ENCODE data around the gene ACSBG1. TPM values are rescaled to one million over a fixed set of nuclear protein-coding genes. Genes with fewer than 3 reads are reported as not detected.

Gene ACSBG1
- total RNA-seq, 2 donors from 2014 or later, result 7.4 TPM; not detected in 1

DNA sequence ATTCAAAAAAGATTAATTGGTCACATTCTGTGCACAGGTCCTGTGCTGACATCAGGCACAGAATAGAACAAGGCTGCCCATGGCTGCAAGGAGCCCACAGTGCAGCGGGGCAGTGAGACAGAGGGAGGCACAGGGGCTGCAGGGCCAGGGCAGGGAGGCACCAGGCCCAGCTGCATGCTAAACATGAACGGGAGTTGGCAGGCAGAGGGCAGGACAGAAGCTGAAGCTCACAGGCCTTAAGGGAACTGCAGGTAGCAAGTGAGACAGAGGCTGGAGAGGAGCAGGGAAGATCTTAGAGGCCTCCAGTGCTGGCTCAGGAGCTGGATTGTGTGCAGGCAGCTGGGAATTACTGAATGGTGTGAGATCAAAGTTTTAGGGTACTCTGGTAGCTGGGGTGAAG, 59.0 kb downstream of the ACSBG1 start:
- no peaks in the 10 kb centered on the region for H3K36me3 ChIP-seq
- no peaks in the 10 kb centered on the region for H3K4me1 ChIP-seq (replicated peaks)
- no peak overlapping the region for H3K4me3 ChIP-seq
- TF ChIP-seq, protein P1, sequence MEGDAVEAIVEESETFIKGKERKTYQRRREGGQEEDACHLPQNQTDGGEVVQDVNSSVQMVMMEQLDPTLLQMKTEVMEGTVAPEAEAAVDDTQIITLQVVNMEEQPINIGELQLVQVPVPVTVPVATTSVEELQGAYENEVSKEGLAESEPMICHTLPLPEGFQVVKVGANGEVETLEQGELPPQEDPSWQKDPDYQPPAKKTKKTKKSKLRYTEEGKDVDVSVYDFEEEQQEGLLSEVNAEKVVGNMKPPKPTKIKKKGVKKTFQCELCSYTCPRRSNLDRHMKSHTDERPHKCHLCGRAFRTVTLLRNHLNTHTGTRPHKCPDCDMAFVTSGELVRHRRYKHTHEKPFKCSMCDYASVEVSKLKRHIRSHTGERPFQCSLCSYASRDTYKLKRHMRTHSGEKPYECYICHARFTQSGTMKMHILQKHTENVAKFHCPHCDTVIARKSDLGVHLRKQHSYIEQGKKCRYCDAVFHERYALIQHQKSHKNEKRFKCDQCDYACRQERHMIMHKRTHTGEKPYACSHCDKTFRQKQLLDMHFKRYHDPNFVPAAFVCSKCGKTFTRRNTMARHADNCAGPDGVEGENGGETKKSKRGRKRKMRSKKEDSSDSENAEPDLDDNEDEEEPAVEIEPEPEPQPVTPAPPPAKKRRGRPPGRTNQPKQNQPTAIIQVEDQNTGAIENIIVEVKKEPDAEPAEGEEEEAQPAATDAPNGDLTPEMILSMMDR (IDR thresholded peaks at IDR 0.05), result no peak
- TF ChIP-seq POLR2A (IDR thresholded peaks at IDR 0.05) (no peak), POLR2AphosphoS5 (IDR thresholded peaks at IDR 0.05) (no peak)
- DNase-seq (ENCODE audit: low spot score), result no peak
- H3K27ac ChIP-seq, result no peak overlapping the region
- H3K27me3 ChIP-seq (replicated peaks; ENCODE audit: insufficient read depth), result no peaks in the 10 kb centered on the region
- intact Hi-C loops (cut with DNase I), result loop anchor here (5.0 kb wide), 1 partner anchor 67 kb away; no protein-coding TSS in a partner anchor
- H3K9me3 ChIP-seq, result no peaks in the 10 kb centered on the region
- 49% methylated on average over 2 of the region's 2 CpGs for WGBS

DNA sequence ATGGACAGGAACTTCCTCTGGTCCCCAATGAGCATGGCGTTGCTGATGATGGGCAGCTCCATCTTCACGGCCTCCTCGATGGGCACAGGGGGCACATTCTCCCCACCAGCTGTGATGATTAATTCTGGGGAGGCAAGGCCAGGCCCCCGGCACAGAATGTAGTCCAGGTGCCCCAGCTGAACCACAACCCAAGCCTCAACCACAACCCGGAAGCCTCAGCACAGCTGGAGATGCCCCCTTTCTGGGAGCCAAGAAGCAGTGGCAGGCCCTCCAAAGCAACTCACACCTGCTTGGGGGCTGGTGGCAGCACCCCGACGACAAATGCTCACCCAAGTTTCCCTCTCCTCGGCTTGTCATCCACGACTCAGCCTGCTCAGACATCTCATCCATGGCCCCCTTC, 60.0 kb downstream of the ACSBG1 start:
- TF ChIP-seq, protein P1 (IDR thresholded peaks at IDR 0.05), result no peak
- TF ChIP-seq POLR2AphosphoS5 (IDR thresholded peaks at IDR 0.05) (no peak), POLR2A (IDR thresholded peaks at IDR 0.05) (no peak)
- DNase-seq (ENCODE audit: low spot score), result no peak
- Histone ChIP-seq H3K4me3 (no peak overlapping the region), H3K9me3 (no peaks in the 10 kb centered on the region), H3K4me1 (replicated peaks) (no peaks in the 10 kb centered on the region), H3K27ac (no peak overlapping the region), H3K27me3 (replicated peaks; ENCODE audit: insufficient read depth) (no peaks in the 10 kb centered on the region), H3K36me3 (no peaks in the 10 kb centered on the region)
- intact Hi-C loops (cut with DNase I), result no loop called here
- 86% methylated on average over 9 of the region's 9 CpGs for WGBS

DNA sequence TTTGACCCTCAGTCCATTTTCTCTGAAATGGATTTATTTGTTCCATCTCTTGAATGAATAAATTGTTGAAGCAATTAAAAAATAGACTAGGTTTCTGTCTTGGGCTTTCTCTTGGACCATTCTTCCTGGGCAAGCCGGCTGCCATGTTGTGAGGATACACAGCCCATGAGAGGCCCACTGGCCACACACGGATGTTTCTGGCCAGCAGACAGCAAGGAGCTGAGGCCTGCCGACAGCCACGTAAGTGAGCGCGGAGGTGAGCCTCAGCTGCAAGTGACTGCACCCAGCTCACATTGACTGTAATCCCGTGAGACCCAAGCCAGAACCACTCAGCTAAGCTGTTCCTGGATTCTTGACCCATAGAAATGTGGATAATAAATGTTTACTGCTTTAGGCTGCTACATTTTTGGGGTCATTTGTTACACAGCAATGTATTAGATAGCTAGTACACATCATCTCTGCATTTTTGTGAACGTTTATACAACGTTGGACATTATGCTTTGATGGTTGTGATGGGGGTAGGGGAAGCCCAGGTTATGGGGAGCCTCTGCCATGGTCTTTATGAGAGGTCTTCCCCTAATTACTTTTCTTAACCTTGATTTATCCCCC, 62.4 kb downstream of the ACSBG1 start:
- no peak for DNase-seq (ENCODE audit: low spot score)
- WGBS, result 99% methylated on average over 9 of the region's 9 CpGs

GRCh38 chr15:78170848-78171773, 63.3 kb downstream of the ACSBG1 start:
- intact Hi-C loops (cut with DNase I), result no loop called here
- Histone ChIP-seq H3K4me3 (no peak overlapping the region), H3K27me3 (replicated peaks; ENCODE audit: insufficient read depth) (no peaks in the 10 kb centered on the region), H3K4me1 (replicated peaks) (no peaks in the 10 kb centered on the region), H3K9me3 (no peaks in the 10 kb centered on the region), H3K27ac (no peak overlapping the region), H3K36me3 (peaks cover 0 to 13% of the 10 kb centered on the region in 2 donors)
- no peak for TF ChIP-seq POLR2AphosphoS5 (IDR thresholded peaks at IDR 0.05)
- peak; percentile 22 for DNase-seq (ENCODE audit: low spot score)
- 70% methylated on average over 17 of the region's 17 CpGs for WGBS

More for the DNA sequence above, 62.4 kb downstream of the ACSBG1 start:
- Histone ChIP-seq H3K36me3 (peaks cover 0 to 10% of the 10 kb centered on the region in 2 donors), H3K4me3 (no peak overlapping the region), H3K27ac (no peak overlapping the region), H3K27me3 (replicated peaks; ENCODE audit: insufficient read depth) (no peaks in the 10 kb centered on the region), H3K4me1 (replicated peaks) (no peaks in the 10 kb centered on the region), H3K9me3 (no peaks in the 10 kb centered on the region)
- intact Hi-C loops (cut with DNase I), result no loop called here
- TF ChIP-seq POLR2A (IDR thresholded peaks at IDR 0.05) (no peak), POLR2AphosphoS5 (IDR thresholded peaks at IDR 0.05) (no peak)
- TF ChIP-seq, protein P1 (IDR thresholded peaks at IDR 0.05), result no peak

DNA sequence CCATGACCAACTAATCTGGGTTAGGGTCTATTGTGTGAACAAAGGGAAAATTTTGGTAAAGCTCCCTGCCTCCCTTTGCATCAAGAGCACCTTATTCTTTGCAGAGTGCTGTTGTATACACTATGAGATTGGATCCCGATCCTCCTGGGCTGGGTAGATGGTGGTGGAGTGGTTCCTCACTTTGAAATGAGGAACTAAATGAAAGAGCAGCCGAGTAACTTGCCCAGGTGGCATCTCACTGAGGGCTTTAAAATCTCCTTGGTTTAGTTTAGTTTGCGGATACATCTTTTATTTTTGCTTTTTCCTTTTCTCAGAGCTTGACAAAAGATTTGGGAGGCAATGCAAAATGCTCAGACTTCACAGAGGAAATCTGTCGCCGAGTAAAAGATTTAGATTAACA, 65.8 kb downstream of the ACSBG1 start:
- Histone ChIP-seq H3K4me3 (no peak overlapping the region), H3K4me1 (replicated peaks) (no peaks in the 10 kb centered on the region), H3K27me3 (replicated peaks; ENCODE audit: insufficient read depth) (no peaks in the 10 kb centered on the region), H3K36me3 (peaks cover 6 to 17% of the 10 kb centered on the region in 2 donors), H3K27ac (no peak overlapping the region), H3K9me3 (no peaks in the 10 kb centered on the region)
- no peak for DNase-seq (ENCODE audit: low spot score)
- TF ChIP-seq POLR2A (IDR thresholded peaks at IDR 0.05) (no peak), POLR2AphosphoS5 (IDR thresholded peaks at IDR 0.05) (no peak)
- TF ChIP-seq, protein P1 (IDR thresholded peaks at IDR 0.05), result no peak
- intact Hi-C loops (cut with DNase I), result no loop called here
- 87% methylated on average over 5 of the region's 5 CpGs for WGBS

Measured in prostate gland (tissue), 2 donors.